ENCODE measurements around the gene BRF1.

BRF1 gene

GRCh38 chr14:105294142-105294597, 6.6 kb downstream of the BRF1 start:
- no peak for TF ChIP-seq CTCF (IDR thresholded peaks at IDR 0.05)

GRCh38 chr14:105292826-105293711, 7.7 kb downstream of the BRF1 start:
- TF ChIP-seq CTCF (IDR thresholded peaks at IDR 0.05), result no peak

- TF ChIP-seq CTCF (IDR thresholded peaks at IDR 0.05), result no peak
These were observed 10.0 kb downstream of the BRF1 start for GRCh38 chr14:105290621-105291346.

- TF ChIP-seq CTCF (IDR thresholded peaks at IDR 0.05), result no peak
These were observed 13.3 kb downstream of the BRF1 start for GRCh38 chr14:105287249-105288102.

- no peak for TF ChIP-seq CTCF (IDR thresholded peaks at IDR 0.05)
These were observed 14.0 kb downstream of the BRF1 start for GRCh38 chr14:105286759-105287144.

GRCh38 chr14:105285174-105285573, 15.6 kb downstream of the BRF1 start:
- TF ChIP-seq CTCF (IDR thresholded peaks at IDR 0.05), result no peak

GRCh38 chr14:105283899-105284298, 16.9 kb downstream of the BRF1 start:
- TF ChIP-seq CTCF (IDR thresholded peaks at IDR 0.05), result no peak
